MCF 10A (cell line): ENCODE measurements around the gene TTC16. TPM values are rescaled to one million over a fixed set of nuclear protein-coding genes. Genes with fewer than 3 reads are reported as not detected.

Source experiments
- BruUV-seq: library from RNA; stranded (reverse); fragments of 400-500 nt; replicated peaks from 2 replicates; lab custom pipeline; 2021; lab: Mats Ljungman, UMichigan
- CTCF ChIA-PET: fragments of 300-600 bp; sonication (Branson Sonifier 250); formaldehyde crosslinking; extraction: SDS; loops from one replicate; lab custom pipeline; 2021; ENCODE audit warnings: antibody characterized with exemption, inconsistent platforms; lab: Yijun Ruan, JAX
- POLR2A ChIA-PET: fragments of 300-600, 350-650 bp; sonication (Branson Sonifier 250); formaldehyde crosslinking; extraction: SDS; loops from one replicate; lab custom pipeline; 2020; ENCODE audit warnings: antibody characterized with exemption, inconsistent platforms; lab: Yijun Ruan, JAX
- DNase-seq: peaks from one replicate; pipeline ENCODE4 v3.0.0-alpha.2; 2018; ENCODE audit not compliant: unreplicated experiment
- H3K27ac Mint-ChIP-seq: one replicate; pipeline ENCODE4 v1.8.0; 2022; ENCODE audit warnings: mild to moderate bottlenecking, low read depth, mixed read lengths; ENCODE audit not compliant: unreplicated experiment
- H3K27me3 Mint-ChIP-seq: one replicate; pipeline ENCODE4 v1.8.0; 2022; ENCODE audit warnings: mixed read lengths; ENCODE audit not compliant: insufficient read depth, unreplicated experiment
- H3K36me3 Mint-ChIP-seq: one replicate; pipeline ENCODE4 v1.8.0; 2022; ENCODE audit warnings: mild to moderate bottlenecking, moderate library complexity, mixed read lengths; ENCODE audit not compliant: insufficient read depth, unreplicated experiment
- H3K4me1 Mint-ChIP-seq: one replicate; pipeline ENCODE4 v1.8.0; 2022; ENCODE audit warnings: mixed read lengths; ENCODE audit not compliant: insufficient read depth, unreplicated experiment
- H3K4me3 Mint-ChIP-seq: one replicate; pipeline ENCODE4 v1.8.0; 2022; ENCODE audit warnings: mild to moderate bottlenecking, moderate library complexity, mixed read lengths; ENCODE audit not compliant: unreplicated experiment
- H3K9me3 Mint-ChIP-seq: one replicate; pipeline ENCODE4 v1.8.0; 2022; ENCODE audit warnings: mixed read lengths; ENCODE audit not compliant: unreplicated experiment
- intact Hi-C: fragments of 100-400 bp; cut with micrococcal nuclease; formaldehyde crosslinking; loops from 2 replicates; pipeline ENCODE4 v1.14.1; 2022
- total RNA-seq: library from RNA; stranded (reverse); gene quantifications from 2 replicates; pipeline ENCODE4 v1.2.3, GENCODE V29; 2022
- TF ChIP-seq, protein P1 (sequence below): fragments of 200-600 bp; IDR thresholded peaks from one replicate; pipeline ENCODE4 v1.8.0; 2022; ENCODE audit warnings: antibody characterized with exemption, mild to moderate bottlenecking; ENCODE audit not compliant: unreplicated experiment

Gene TTC16
- total RNA-seq, 1 experiment from 2014 or later, result 0.19 TPM

- intact Hi-C loops, result loop anchor here (5.0 kb wide), 1 partner anchor 108 kb away; the partner anchor contains the start of gene STXBP1
- DNase-seq, result no peak
- ChIA-PET POLR2A (no interaction called here), CTCF (interaction anchor here (0.7 to 0.9 kb wide), 2 partner anchors 14 to 423 kb away, joined by 3 read pairs; partner anchors contain the start of gene TOR2A)
- Mint-ChIP-seq H3K27me3 (no peaks in the 10 kb centered on the region), H3K4me3 (no peak overlapping the region), H3K36me3 (no peaks in the 10 kb centered on the region), H3K4me1 (peaks cover 34% of the 10 kb centered on the region), H3K27ac (peak overlapping the region; percentile 82), H3K9me3 (no peaks in the 10 kb centered on the region)
- TF ChIP-seq, protein P1, sequence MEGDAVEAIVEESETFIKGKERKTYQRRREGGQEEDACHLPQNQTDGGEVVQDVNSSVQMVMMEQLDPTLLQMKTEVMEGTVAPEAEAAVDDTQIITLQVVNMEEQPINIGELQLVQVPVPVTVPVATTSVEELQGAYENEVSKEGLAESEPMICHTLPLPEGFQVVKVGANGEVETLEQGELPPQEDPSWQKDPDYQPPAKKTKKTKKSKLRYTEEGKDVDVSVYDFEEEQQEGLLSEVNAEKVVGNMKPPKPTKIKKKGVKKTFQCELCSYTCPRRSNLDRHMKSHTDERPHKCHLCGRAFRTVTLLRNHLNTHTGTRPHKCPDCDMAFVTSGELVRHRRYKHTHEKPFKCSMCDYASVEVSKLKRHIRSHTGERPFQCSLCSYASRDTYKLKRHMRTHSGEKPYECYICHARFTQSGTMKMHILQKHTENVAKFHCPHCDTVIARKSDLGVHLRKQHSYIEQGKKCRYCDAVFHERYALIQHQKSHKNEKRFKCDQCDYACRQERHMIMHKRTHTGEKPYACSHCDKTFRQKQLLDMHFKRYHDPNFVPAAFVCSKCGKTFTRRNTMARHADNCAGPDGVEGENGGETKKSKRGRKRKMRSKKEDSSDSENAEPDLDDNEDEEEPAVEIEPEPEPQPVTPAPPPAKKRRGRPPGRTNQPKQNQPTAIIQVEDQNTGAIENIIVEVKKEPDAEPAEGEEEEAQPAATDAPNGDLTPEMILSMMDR, result no peak
- no TSS peak for BruUV-seq
Measured at GRCh38 chr9:127720031-127720864, 4.4 kb downstream of the TTC16 start.

- intact Hi-C loops, result loop anchor here (5.0 kb wide), 1 partner anchor 109 kb away; the partner anchor contains the start of gene STXBP1
- Mint-ChIP-seq H3K27ac (peak overlapping the region; percentile 82), H3K4me1 (peaks cover 32% of the 10 kb centered on the region), H3K9me3 (no peaks in the 10 kb centered on the region), H3K36me3 (no peaks in the 10 kb centered on the region), H3K27me3 (no peaks in the 10 kb centered on the region), H3K4me3 (no peak overlapping the region)
- CTCF ChIA-PET, result interaction anchor here (1.5 kb wide), 1 partner anchor 149 kb away, joined by 4 read pairs; no protein-coding TSS in a partner anchor
- POLR2A ChIA-PET, result no interaction called here
- TF ChIP-seq, protein P1, result no peak
- no TSS peak for BruUV-seq
- DNase-seq, result no peak
Measured at GRCh38 chr9:127720865-127721227, 5.0 kb downstream of the TTC16 start.

- ChIA-PET CTCF (interaction anchor here (0.6 to 1.5 kb wide), 4 partner anchors 13 to 149 kb away, joined by 3 to 8 read pairs (median 4); partner anchors contain the start of genes CDK9 and TOR2A), POLR2A (no interaction called here)
- Mint-ChIP-seq H3K27me3 (no peaks in the 10 kb centered on the region), H3K4me1 (peaks cover 27% of the 10 kb centered on the region), H3K9me3 (no peaks in the 10 kb centered on the region), H3K27ac (peak overlapping the region; percentile 82), H3K4me3 (no peak overlapping the region), H3K36me3 (no peaks in the 10 kb centered on the region)
- DNase-seq, result peak; percentile 67
- no TSS peak for BruUV-seq
- intact Hi-C loops, result loop anchor here (5.0 kb wide), 1 partner anchor 109 kb away; the partner anchor contains the start of gene STXBP1
- TF ChIP-seq, protein P1, result peak; percentile 20
Measured at GRCh38 chr9:127721391-127721821, 5.5 kb downstream of the TTC16 start.
